ENCODE results near the gene ST6GALNAC3. TPM values are rescaled to one million over a fixed set of nuclear protein-coding genes. Genes with fewer than 3 reads are reported as not detected.

The ST6GALNAC3 gene
- polyA plus RNA-seq, 2 of the 4 experiments (the other 2 are of a cell fraction): 1.1 to 1.2 TPM

- TF ChIP-seq REST (IDR thresholded peaks at IDR 0.05): no peak
- TF ChIP-seq, protein P1, sequence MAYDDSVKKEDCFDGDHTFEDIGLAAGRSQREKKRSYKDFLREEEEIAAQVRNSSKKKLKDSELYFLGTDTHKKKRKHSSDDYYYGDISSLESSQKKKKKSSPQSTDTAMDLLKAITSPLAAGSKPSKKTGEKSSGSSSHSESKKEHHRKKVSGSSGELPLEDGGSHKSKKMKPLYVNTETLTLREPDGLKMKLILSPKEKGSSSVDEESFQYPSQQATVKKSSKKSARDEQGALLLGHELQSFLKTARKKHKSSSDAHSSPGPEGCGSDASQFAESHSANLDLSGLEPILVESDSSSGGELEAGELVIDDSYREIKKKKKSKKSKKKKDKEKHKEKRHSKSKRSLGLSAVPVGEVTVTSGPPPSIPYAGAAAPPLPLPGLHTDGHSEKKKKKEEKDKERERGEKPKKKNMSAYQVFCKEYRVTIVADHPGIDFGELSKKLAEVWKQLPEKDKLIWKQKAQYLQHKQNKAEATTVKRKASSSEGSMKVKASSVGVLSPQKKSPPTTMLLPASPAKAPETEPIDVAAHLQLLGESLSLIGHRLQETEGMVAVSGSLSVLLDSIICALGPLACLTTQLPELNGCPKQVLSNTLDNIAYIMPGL (CRISPR knock-in tag; IDR thresholded peaks at IDR 0.05; ENCODE audit: borderline replicate concordance): no peak
- TF ChIP-seq RNF2 (IDR thresholded peaks at IDR 0.05; ENCODE audit: borderline replicate concordance, low read depth): no peak
- TF ChIP-seq RFX5 (IDR thresholded peaks at IDR 0.05): no peak
- TF ChIP-seq, protein P2, sequence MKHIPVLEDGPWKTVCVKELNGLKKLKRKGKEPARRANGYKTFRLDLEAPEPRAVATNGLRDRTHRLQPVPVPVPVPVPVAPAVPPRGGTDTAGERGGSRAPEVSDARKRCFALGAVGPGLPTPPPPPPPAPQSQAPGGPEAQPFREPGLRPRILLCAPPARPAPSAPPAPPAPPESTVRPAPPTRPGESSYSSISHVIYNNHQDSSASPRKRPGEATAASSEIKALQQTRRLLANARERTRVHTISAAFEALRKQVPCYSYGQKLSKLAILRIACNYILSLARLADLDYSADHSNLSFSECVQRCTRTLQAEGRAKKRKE (CRISPR knock-in tag; IDR thresholded peaks at IDR 0.05; ENCODE audit: low read depth): no peak
Measured at GRCh38 chr1:76465030-76465429, 390.5 kb downstream of the ST6GALNAC3 start (continued).

GRCh38 chr1:76470166-76470565, 395.6 kb downstream of the ST6GALNAC3 start:
- 6% methylated on average over 1 of the region's 1 CpG for WGBS (ENCODE audit: missing lambda C conversion rate)
- no peak for DNase-seq (ENCODE audit: low read depth in 1 of 2, low spot score in 1 of 2)
- Histone ChIP-seq H3K9me3 (no peaks in the 10 kb centered on the region), H3K27ac (no peak overlapping the region), H3K4me3 (no peak overlapping the region), H3K4me2 (no peak overlapping the region), H3K4me1 (no peaks in the 10 kb centered on the region)
- ChIA-PET CTCF (no interaction called here), POLR2A (no interaction called here)
- no peak for FAIRE-seq
- no peak for ATAC-seq
- no peak for TF ChIP-seq KDM5A (IDR thresholded peaks at IDR 0.05)
- no peak for TF ChIP-seq CHD4 (IDR thresholded peaks at IDR 0.05; ENCODE audit: borderline replicate concordance)
- TF ChIP-seq TP53 (CRISPR knock-in tag; IDR thresholded peaks at IDR 0.05): no peak
- TF ChIP-seq NPAS2 (CRISPR knock-in tag; IDR thresholded peaks at IDR 0.05; ENCODE audit: borderline replicate concordance): no peak

GRCh38 chr1:76471536-76471935, 397.0 kb downstream of the ST6GALNAC3 start:
- TF ChIP-seq, protein P3, sequence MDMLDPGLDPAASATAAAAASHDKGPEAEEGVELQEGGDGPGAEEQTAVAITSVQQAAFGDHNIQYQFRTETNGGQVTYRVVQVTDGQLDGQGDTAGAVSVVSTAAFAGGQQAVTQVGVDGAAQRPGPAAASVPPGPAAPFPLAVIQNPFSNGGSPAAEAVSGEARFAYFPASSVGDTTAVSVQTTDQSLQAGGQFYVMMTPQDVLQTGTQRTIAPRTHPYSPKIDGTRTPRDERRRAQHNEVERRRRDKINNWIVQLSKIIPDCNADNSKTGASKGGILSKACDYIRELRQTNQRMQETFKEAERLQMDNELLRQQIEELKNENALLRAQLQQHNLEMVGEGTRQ (IDR thresholded peaks at IDR 0.05): no peak
- no peak for TF ChIP-seq RARB (CRISPR knock-in tag; IDR thresholded peaks at IDR 0.05)
- no peak for TF ChIP-seq EHMT2 (IDR thresholded peaks at IDR 0.05; ENCODE audit: low read depth)
- no peak for TF ChIP-seq KDM5A (IDR thresholded peaks at IDR 0.05)
- no peak for TF ChIP-seq CHD2 (IDR thresholded peaks at IDR 0.05; ENCODE audit: low read length, partially characterized antibody)
- TF ChIP-seq ZC3H11A (IDR thresholded peaks at IDR 0.05): no peak
- TF ChIP-seq SREBF2 (IDR thresholded peaks at IDR 0.05): no peak
- TF ChIP-seq, protein P2 (CRISPR knock-in tag; IDR thresholded peaks at IDR 0.05; ENCODE audit: low read depth): no peak
- TF ChIP-seq, protein P4, sequence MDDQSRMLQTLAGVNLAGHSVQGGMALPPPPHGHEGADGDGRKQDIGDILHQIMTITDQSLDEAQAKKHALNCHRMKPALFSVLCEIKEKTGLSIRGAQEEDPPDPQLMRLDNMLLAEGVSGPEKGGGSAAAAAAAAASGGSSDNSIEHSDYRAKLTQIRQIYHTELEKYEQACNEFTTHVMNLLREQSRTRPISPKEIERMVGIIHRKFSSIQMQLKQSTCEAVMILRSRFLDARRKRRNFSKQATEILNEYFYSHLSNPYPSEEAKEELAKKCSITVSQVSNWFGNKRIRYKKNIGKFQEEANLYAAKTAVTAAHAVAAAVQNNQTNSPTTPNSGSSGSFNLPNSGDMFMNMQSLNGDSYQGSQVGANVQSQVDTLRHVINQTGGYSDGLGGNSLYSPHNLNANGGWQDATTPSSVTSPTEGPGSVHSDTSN (IDR thresholded peaks at IDR 0.05): no peak
- no peak for TF ChIP-seq ZNF302 (CRISPR knock-in tag; IDR thresholded peaks at IDR 0.05)
- TF ChIP-seq, protein P5, sequence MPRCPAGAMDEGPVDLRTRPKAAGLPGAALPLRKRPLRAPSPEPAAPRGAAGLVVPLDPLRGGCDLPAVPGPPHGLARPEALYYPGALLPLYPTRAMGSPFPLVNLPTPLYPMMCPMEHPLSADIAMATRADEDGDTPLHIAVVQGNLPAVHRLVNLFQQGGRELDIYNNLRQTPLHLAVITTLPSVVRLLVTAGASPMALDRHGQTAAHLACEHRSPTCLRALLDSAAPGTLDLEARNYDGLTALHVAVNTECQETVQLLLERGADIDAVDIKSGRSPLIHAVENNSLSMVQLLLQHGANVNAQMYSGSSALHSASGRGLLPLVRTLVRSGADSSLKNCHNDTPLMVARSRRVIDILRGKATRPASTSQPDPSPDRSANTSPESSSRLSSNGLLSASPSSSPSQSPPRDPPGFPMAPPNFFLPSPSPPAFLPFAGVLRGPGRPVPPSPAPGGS (IDR thresholded peaks at IDR 0.05): no peak
- no peak for TF ChIP-seq CBX8 (IDR thresholded peaks at IDR 0.05)
- no peak for TF ChIP-seq POLR2A (IDR thresholded peaks at IDR 0.05; ENCODE audit: low read length)
- TF ChIP-seq E2F6 (IDR thresholded peaks at IDR 0.05; ENCODE audit: borderline replicate concordance, low read depth): no peak
- TF ChIP-seq MAFK (IDR thresholded peaks at IDR 0.05; ENCODE audit: partially characterized antibody): no peak
- TF ChIP-seq GATA3 (IDR thresholded peaks at IDR 0.05; ENCODE audit: borderline replicate concordance): no peak
- no peak for DNase-seq (ENCODE audit: low read depth in 1 of 2, low spot score in 1 of 2)
- H3K4me1 ChIP-seq: no peaks in the 10 kb centered on the region
- FAIRE-seq: no peak
- ChIA-PET POLR2A (no interaction called here), CTCF (no interaction called here)
- no peaks in the 10 kb centered on the region for H3K9me3 ChIP-seq
- H3K4me3 ChIP-seq: no peak overlapping the region
- no peak overlapping the region for H3K4me2 ChIP-seq
- H3K27ac ChIP-seq: no peak overlapping the region
- ATAC-seq: no peak

Data from A549 (cell line).